HG03432 (cell line): ENCODE results near the gene OAS3.
"Not testable (repeated sequence)": the region's sequence is repeated elsewhere in the genome, so short reads cannot be mapped to it uniquely, and the experiment has no call there.

Experiments
- ATAC-seq: cut with Tn5 transposase; IDR thresholded peaks from one replicate; pipeline ENCODE4 v1.9.1; 2021; ENCODE audit warnings: mild to moderate bottlenecking, moderate library complexity; ENCODE audit not compliant: unreplicated experiment

The OAS3 gene

GRCh38 chr12:112919121-112919520 lies 19.2 kb upstream of the OAS3 start:
- no peak for ATAC-seq

GRCh38 chr12:112924986-112925385 lies 13.3 kb upstream of the OAS3 start:
- ATAC-seq, result peak; percentile 80

GRCh38 chr12:112926416-112927033 lies 11.7 kb upstream of the OAS3 start:
- ATAC-seq, result not testable (repeated sequence)

GRCh38 chr12:112927475-112927874 lies 10.8 kb upstream of the OAS3 start:
- ATAC-seq, result no peak

GRCh38 chr12:112927925-112928324 lies 10.3 kb upstream of the OAS3 start:
- no peak for ATAC-seq

GRCh38 chr12:112928978-112929377 lies 9.3 kb upstream of the OAS3 start:
- ATAC-seq, result no peak

GRCh38 chr12:112929715-112930114 lies 8.6 kb upstream of the OAS3 start:
- no peak for ATAC-seq

- no peak for ATAC-seq
Observed at GRCh38 chr12:112930350-112930749, 7.9 kb upstream of the OAS3 start.

GRCh38 chr12:112932485-112933128 lies 5.7 kb upstream of the OAS3 start:
- no peak for ATAC-seq

- no peak for ATAC-seq
Observed at GRCh38 chr12:112933129-112933505, 5.2 kb upstream of the OAS3 start.

- ATAC-seq, result no peak
Observed at GRCh38 chr12:112936264-112936663, 2.0 kb upstream of the OAS3 start.

- ATAC-seq, result no peak
Observed at GRCh38 chr12:112936927-112937326, 1.3 kb upstream of the OAS3 start.

GRCh38 chr12:112938751-112939150 lies 477 bp downstream of the OAS3 start:
- no peak for ATAC-seq

GRCh38 chr12:112939761-112940381 lies 1.6 kb downstream of the OAS3 start:
- peak; percentile 75 for ATAC-seq

- no peak for ATAC-seq
Observed at GRCh38 chr12:112941528-112942335, 3.5 kb downstream of the OAS3 start.

- no peak for ATAC-seq
Observed at GRCh38 chr12:112942572-112942971, 4.3 kb downstream of the OAS3 start.

GRCh38 chr12:112944024-112944690 lies 5.9 kb downstream of the OAS3 start:
- no peak for ATAC-seq

- no peak for ATAC-seq
Observed at GRCh38 chr12:112945515-112945914, 7.2 kb downstream of the OAS3 start.

GRCh38 chr12:112946236-112947000 lies 8.1 kb downstream of the OAS3 start:
- no peak for ATAC-seq

GRCh38 chr12:112947314-112947713 lies 9.0 kb downstream of the OAS3 start:
- ATAC-seq, result no peak
